Medulla oblongata (tissue), 1 donor: ENCODE data around the gene PTPRM.

Experiments
- DNase-seq: peaks from one replicate; pipeline ENCODE4 v3.0.0-alpha.2; 2015; ENCODE audit errors: extremely low spot score

PTPRM gene

GRCh38 chr18:7855028-7855427 lies 287.9 kb downstream of the PTPRM start:
- DNase-seq: no peak

- no peak for DNase-seq
Measured at GRCh38 chr18:7855671-7856070, 288.6 kb downstream of the PTPRM start.

- no peak for DNase-seq
Measured at GRCh38 chr18:7856116-7856515, 289.0 kb downstream of the PTPRM start.

GRCh38 chr18:7856733-7857132 lies 289.6 kb downstream of the PTPRM start:
- no peak for DNase-seq

- DNase-seq: no peak
Measured at GRCh38 chr18:7857562-7857961, 290.4 kb downstream of the PTPRM start.

GRCh38 chr18:7859122-7859521 lies 292.0 kb downstream of the PTPRM start:
- no peak for DNase-seq

DNA sequence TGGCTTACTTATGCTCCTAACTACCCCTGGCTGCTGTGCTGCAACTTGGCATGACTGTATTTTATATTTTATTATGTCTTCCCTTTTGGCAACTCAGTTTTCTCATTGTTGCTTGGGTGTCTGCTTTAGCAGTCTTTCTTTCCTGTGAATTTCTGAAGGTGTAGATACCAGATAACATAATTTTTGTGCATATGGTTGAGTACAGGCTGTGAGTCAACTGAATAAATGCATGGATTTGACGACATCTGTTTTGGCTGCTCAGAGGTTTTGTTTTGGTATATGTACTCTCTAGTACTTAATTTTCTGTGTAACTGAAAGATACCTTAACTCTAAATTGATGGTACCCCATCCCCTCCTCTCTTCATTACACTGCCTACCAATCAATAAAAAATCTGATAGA lies 303.1 kb downstream of the PTPRM start:
- DNase-seq: no peak

- no peak for DNase-seq
Measured at GRCh38 chr18:7870855-7871254, 303.7 kb downstream of the PTPRM start.

- no peak for DNase-seq
Measured at GRCh38 chr18:7871560-7872456, 304.7 kb downstream of the PTPRM start.

DNA sequence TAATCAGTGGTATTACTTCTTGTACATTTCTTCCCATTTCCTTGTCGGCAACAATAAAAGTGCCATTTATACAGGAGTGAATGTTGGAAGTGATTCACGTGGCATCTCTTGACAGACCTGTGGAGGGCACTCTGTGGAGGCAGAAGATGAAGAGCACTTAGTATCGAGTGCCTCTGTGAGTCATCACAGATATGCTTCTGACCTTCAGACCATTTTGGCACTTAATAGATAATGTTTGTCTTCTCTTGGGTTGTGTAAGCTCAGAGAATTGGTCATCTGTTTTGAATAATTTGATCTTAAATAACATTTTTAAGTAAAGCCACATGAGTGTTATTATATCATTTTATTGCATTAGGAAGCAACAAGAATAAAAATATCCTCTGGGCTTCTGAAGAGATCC lies 305.5 kb downstream of the PTPRM start:
- no peak for DNase-seq

GRCh38 chr18:7873316-7873715 lies 306.2 kb downstream of the PTPRM start:
- no peak for DNase-seq

DNA sequence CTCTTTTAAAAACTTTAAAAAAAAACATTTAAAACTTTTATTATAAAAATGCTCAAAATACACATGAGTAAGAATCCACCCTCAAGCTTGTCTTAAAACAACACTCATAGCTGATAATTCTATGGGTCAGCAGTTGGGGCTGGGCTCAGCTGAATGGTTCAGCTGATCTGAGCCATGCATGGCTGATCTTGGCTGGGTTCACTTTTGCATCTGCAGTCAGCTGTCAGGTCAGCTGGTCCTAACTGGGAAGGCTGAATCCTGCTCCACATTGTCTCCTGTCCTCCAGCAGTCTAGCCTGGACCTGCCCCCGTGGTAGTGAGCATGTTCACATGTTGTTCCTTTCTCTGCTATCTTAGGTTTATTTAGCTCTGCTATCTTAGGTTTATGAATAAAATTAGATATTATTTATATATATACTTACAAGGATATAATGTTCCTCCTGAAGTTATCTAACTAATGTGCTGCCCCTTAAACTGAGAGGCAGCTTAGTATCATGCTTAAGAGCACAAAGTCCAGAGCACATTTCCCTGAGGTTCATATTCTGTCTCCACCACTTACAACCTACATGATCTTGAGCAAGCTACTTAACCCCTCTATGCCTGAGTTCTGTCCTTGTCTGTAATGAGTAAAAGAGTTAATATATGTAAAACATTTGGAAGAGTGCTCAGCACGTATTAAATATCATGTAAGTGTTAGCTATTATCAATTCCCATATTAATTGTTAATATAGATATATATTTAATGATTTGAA lies 309.4 kb downstream of the PTPRM start:
- no peak for DNase-seq

DNA sequence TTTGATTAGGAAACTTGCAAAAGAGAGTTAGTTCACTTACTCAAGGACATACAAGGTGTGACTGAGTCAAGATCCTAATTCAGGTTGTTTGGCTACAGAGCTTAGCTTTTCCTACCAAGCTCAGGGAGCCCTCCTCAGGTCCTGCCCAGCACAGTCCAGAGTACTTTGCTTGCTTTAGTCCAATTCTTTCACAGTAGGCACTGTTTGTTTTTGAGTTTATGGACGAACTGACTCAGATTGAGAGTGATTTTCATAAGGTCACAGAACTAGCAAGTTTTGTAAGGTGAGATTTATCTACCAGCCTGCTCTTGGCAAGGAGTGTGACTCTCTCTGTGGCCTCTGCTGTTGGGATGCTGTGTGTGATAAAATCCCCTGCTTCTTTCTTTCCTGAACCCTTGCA lies 310.5 kb downstream of the PTPRM start:
- DNase-seq: no peak

GRCh38 chr18:7878265-7879211 lies 311.4 kb downstream of the PTPRM start:
- DNase-seq: no peak

DNA sequence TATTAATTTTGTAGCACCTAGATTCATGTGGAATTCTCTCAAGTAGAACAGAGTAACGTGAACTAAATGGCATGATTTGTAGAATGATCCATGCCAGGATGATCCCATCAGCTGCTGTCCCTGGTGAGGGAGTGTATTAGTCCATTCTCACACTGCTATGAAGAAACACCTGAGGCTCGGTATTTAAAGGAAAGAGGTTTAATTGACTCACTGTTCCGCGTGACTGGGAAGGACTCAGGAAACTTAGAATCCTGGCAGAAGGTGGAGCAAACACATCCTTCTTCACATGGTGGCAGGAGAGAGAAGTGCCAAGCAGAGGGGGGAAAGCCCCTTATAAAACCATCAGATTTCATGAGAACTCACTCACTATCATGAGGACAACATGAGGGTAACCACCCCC lies 312.6 kb downstream of the PTPRM start:
- no peak for DNase-seq

DNA sequence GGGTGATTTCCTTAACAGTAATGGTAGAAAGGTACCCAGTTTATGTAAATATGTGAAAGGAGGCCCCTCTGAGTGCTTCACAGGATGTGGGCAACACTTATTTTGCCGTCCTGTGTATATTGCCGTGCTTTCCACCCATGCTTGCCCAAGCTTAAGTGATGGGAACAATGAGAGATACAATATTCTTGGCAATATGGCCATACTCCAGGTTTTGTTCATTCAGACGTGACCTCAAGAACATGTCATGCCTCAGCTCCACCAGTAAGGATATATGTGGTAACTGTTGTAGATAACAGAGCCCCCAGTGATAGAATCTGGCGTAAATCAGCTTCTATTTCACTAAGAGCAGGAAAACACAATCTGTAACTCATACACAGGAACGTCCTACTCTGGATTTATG lies 318.7 kb downstream of the PTPRM start:
- no peak for DNase-seq

DNA sequence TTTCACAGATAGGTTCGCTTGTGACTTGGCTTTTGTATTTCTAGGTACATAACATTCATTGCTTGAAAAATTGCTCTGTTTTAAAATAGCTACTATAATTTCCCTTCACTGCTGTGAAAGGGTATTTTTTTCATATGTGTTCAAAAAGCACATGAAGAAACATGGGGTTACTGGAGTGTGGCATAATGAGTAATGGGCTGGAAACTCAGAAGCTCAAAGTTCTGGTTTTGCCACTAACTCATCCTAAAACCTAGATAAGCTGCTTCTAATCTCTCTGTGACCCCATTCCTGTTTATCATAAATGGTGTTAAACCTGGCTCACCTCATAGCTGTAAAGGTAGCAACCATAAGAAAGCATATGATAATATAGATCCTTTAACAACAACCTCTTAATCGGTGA lies 319.3 kb downstream of the PTPRM start:
- DNase-seq: no peak

DNA sequence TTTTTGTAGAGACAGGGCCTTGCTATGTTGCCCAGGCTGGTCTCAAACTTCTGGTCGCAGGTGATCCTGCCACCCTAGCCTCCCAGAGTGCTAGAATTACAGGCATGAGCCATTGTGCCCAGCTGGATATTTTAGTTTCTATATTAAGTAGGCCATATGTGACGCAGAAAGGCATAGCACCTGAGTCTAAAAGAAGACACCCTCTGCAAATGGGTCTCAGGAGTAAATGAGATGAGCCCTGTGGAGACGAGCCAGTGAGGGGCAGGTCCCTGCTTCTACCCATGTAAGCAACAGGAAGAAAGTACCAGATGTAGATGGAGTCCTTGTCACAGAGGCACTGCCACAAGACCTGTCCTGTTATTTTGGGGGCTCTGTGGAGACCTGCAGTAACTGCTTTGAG lies 322.4 kb downstream of the PTPRM start:
- no peak for DNase-seq

DNA sequence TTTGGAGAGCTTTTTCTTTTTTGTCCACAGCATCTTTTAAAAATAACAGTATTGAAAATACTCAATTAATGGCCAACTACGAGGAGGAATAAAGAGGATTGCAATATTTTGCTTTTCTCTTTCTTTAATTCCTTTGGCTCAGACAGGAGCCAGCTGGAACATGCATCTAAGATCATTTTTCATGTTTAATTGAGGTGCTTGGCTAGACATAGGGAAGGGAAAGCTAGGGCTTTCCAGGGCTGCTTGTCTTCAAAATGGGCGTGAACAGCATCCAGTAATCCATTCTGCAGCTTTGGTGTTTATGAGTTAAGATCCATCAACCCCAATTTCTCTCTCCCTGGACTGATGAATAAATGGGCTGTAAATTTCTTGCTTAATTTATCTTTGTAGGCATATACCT lies 323.0 kb downstream of the PTPRM start:
- no peak for DNase-seq

DNA sequence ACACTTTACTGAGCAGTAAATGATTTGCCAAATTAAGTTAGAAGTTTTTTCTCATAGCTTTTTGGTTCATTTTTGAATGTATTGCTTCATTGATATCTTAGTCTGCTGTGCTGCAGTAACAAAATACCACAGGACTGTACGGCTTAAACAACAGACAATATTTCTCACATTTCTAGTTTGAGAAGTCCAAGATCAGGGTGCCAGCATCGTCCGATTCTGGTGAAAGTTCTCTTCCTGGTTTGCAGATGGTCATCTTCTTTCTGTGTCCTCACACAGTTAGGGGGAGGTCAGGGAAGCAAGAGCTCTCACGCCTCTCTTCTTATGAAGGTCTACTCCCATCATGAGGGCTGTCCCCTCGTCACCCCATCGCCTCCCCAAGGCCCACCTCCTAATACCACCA lies 325.4 kb downstream of the PTPRM start:
- no peak for DNase-seq

DNA sequence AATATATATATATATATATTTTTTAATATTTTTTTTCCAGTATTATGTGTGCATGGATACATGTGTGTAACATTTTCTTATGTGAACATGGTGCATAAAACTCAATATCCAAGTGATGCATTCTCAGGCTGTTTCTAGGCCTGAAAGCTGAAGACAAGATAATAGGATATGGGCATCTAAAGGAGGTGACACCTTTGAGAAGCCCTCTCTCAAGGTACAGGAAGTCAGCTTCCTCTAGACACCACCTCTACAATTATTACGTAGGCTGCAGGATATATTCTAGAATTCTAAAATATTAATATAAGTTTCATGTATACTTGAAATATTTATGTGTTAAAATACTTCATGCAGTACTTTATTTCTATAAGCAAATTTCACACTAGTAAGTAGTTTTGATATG lies 327.5 kb downstream of the PTPRM start:
- no peak for DNase-seq

- DNase-seq: no peak
Measured at GRCh38 chr18:7895346-7895745, 328.2 kb downstream of the PTPRM start.
